ENCODE data around the gene BLM.

GRCh38 chr15:90807786-90808086 lies 90.6 kb downstream of the BLM start:
- TF ChIP-seq EZH2phosphoT487 (IDR thresholded peaks at IDR 0.05; ENCODE audit: borderline replicate concordance): no peak
- TF ChIP-seq CTCF (conservative IDR thresholded peaks at IDR 0.05; ENCODE audit: low read length): no peak
